Measurements from ENCODE around the gene IFNLR1. TPM values are rescaled to one million over a fixed set of nuclear protein-coding genes. Genes with fewer than 3 reads are reported as not detected.

IFNLR1 gene
- total and polyA plus RNA-seq, 9 of the 15 experiments (the other 6 are each of a cell fraction or from before 2014, with no cell fraction given): not detected

GRCh38 chr1:24181619-24182018 lies 5.5 kb downstream of the IFNLR1 start:
- in situ Hi-C loops (cut with MboI) (no loop called here), intact Hi-C loops (cut with micrococcal nuclease) (no loop called here)
- ChIA-PET POLR2A (interaction anchor here (0.7 kb wide), 1 partner anchor 729 kb away, joined by 3 read pairs; no protein-coding TSS in a partner anchor), CTCF (ENCODE audit: low intra/inter-chr PET ratio) (no interaction called here)
- Histone ChIP-seq H3K4me2 (ENCODE audit: insufficient read depth, low read length) (no peak overlapping the region), H3K9me3 (replicated peaks; ENCODE audit: control insufficient read depth, insufficient read depth, low read depth, low read length) (no peaks in the 10 kb centered on the region), H2AFZ (ENCODE audit: low read depth, low read length) (no peak overlapping the region), H3K36me3 (ENCODE audit: control insufficient read depth, insufficient read depth, low read length) (no peaks in the 10 kb centered on the region), H3K27me3 (ENCODE audit: control insufficient read depth in 2 of 2, insufficient read depth in 2 of 2, low read length in 2 of 2) (peaks cover 27 to 64% of the 10 kb centered on the region in 2 experiments), H4K20me1 (replicated peaks; ENCODE audit: control insufficient read depth, insufficient read depth, low read length) (no peaks in the 10 kb centered on the region), H3K4me3 (no peak overlapping the region), H3K9me1 (ENCODE audit: control insufficient read depth, insufficient read depth, low read length) (no peaks in the 10 kb centered on the region), H3K27ac (ENCODE audit: extremely low read depth, low read depth, low read length) (no peak overlapping the region), H3K4me1 (replicated peaks in 1 of 2; ENCODE audit: control insufficient read depth in 2 of 2, insufficient read depth in 2 of 2, low read length in 2 of 2) (no peaks in the 10 kb centered on the region), H3K79me2 (ENCODE audit: control insufficient read depth, insufficient read depth, low read length) (no peaks in the 10 kb centered on the region), H3K9ac (ENCODE audit: insufficient read depth in 1 of 2, low read depth in 2 of 2, low read length in 2 of 2) (no peak overlapping the region)
- DNase-seq (ENCODE audit: extremely low read depth in 1 of 4, low spot score in 3 of 4) (no peak), FAIRE-seq (no peak), ATAC-seq (no peak)
- BruUV-seq (replicated peaks): no TSS peak
- TF ChIP-seq GTF2F1 (IDR thresholded peaks at IDR 0.05; ENCODE audit: low read depth, low read length) (no peak), L3MBTL2 (IDR thresholded peaks at IDR 0.05) (no peak), ZNF780A (CRISPR knock-in tag; IDR thresholded peaks at IDR 0.05) (no peak), IRF2 (CRISPR knock-in tag; IDR thresholded peaks at IDR 0.05) (no peak), ZNF57 (CRISPR knock-in tag; IDR thresholded peaks at IDR 0.05) (no peak), ZNF280A (IDR thresholded peaks at IDR 0.05; ENCODE audit: low read depth, partially characterized antibody) (no peak), SMARCB1 (IDR thresholded peaks at IDR 0.05; ENCODE audit: insufficient read length, low read depth) (no peak), ELF4 (CRISPR knock-in tag; IDR thresholded peaks at IDR 0.05) (no peak), NCOR1 (IDR thresholded peaks at IDR 0.05) (no peak), ZNF239 (CRISPR knock-in tag; IDR thresholded peaks at IDR 0.05) (no peak), ELF1 (tag; IDR thresholded peaks at IDR 0.05) (no peak), TBP (optimal IDR thresholded peaks at IDR 0.05; ENCODE audit: low read depth, low read length) (no peak)
- under 1% methylated on average over 5 of the region's 5 CpGs for WGBS (ENCODE audit: insufficient coverage, low coverage, missing lambda C conversion rate)

All from K562 (cell line).